ENCODE measurements around the gene CRLF1. TPM values are rescaled to one million over a fixed set of nuclear protein-coding genes. Genes with fewer than 3 reads are reported as not detected.

The CRLF1 gene
- total RNA-seq, 1 experiment from 2014 or later = 0.46 TPM

DNA sequence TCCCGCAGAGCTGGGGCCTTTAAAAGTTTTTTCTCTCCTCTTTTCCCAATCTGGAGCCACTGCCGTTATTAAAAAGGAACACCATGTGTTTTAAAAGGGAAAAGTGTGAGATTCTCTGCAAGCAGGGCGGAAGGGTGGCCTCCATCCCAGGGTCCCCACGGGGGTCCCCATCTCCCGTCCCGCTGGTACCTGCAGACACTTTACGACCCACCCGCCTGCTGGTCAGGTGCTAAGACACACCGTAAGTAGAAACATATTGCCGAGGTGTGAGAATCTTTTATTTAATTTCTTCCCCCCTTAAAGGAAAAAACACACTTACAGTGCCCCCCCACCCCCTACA is 1.8 kb downstream of the CRLF1 start:
- Histone ChIP-seq H3K4me2 (no peak overlapping the region), H3K9me3 (ENCODE audit: insufficient read depth, low read depth) (no peaks in the 10 kb centered on the region), H3F3A (ENCODE audit: insufficient read depth, low read depth) (peaks cover 51% of the 10 kb centered on the region; the same call in 1 of the 2 replicates), H4K20me1 (ENCODE audit: insufficient read depth) (no peaks in the 10 kb centered on the region), H3K4me1 (replicated peaks; ENCODE audit: insufficient read depth) (peaks cover 10% of the 10 kb centered on the region), H3K36me3 (ENCODE audit: low read depth) (no peaks in the 10 kb centered on the region), H2AFZ (no peak overlapping the region), H3K27me3 (ENCODE audit: insufficient read depth, low read depth) (peaks cover 45% of the 10 kb centered on the region), H3K79me2 (ENCODE audit: low read depth) (no peaks in the 10 kb centered on the region), H3K4me3 (no peak overlapping the region), H3K27ac (no peak overlapping the region), H3K9me2 (ENCODE audit: insufficient read depth) (no peaks in the 10 kb centered on the region)
- BruUV-seq (replicated peaks) = no TSS peak
- DNase-seq = no peak
- TF ChIP-seq, protein P1, sequence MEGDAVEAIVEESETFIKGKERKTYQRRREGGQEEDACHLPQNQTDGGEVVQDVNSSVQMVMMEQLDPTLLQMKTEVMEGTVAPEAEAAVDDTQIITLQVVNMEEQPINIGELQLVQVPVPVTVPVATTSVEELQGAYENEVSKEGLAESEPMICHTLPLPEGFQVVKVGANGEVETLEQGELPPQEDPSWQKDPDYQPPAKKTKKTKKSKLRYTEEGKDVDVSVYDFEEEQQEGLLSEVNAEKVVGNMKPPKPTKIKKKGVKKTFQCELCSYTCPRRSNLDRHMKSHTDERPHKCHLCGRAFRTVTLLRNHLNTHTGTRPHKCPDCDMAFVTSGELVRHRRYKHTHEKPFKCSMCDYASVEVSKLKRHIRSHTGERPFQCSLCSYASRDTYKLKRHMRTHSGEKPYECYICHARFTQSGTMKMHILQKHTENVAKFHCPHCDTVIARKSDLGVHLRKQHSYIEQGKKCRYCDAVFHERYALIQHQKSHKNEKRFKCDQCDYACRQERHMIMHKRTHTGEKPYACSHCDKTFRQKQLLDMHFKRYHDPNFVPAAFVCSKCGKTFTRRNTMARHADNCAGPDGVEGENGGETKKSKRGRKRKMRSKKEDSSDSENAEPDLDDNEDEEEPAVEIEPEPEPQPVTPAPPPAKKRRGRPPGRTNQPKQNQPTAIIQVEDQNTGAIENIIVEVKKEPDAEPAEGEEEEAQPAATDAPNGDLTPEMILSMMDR (conservative IDR thresholded peaks at IDR 0.05) = no peak
- TF ChIP-seq EZH2 (IDR thresholded peaks at IDR 0.05; ENCODE audit: low read depth) = no peak
- intact Hi-C loops (cut with micrococcal nuclease; ENCODE audit: unreplicated experiment) = loop anchor here (10.0 kb wide), 1 partner anchor 160 kb away; no protein-coding TSS in a partner anchor
- CTCF ChIA-PET = no interaction called here
- POLR2A ChIA-PET (ENCODE audit: unreplicated experiment) = no interaction called here

DNA sequence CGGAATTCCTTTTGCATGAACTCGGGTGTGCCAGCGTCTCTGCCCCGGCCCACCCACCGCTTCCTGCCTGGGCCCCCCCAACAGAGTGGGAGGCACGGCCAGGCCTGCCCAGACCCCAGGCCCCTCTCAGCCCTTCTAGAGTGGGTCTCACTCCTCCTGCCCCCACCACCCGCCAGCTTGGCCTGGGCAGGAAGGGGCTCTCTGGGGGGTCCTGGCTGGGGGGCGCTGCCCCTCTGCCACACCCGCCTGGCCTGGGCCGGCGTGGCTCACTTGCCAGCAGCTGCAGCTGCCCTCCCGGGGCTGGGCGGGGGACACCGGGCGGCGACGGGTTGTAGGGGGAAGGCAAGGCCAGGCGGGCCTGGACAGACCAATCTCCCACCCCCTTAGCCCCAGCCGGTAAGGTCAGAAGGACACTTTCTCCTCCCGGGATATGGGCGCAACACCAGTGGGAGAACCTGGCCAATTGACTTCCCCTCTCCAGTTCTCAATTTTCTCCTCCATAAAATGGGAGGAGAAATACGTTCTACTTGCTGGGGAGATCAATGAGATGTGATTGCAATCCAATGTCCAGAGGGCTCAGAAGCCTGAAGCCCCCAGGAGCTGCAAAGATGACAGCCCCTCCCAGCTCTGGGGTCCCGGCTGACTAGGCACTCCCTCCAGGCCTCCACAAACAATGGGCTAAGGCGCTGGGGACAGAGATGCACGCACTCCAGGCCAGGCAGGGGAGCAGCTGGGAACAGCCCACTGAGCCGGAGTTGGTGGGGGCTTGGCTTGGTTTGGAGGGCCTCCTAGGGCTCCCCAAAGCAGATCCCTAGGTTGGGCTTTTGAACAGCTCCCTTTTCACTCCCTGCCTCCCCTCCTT is 2.4 kb downstream of the CRLF1 start:
- CTCF ChIA-PET = interaction anchor here (0.6 to 0.7 kb wide), 2 partner anchors 177 to 226 kb away, joined by 3 to 10 read pairs; no protein-coding TSS in a partner anchor

DNA sequence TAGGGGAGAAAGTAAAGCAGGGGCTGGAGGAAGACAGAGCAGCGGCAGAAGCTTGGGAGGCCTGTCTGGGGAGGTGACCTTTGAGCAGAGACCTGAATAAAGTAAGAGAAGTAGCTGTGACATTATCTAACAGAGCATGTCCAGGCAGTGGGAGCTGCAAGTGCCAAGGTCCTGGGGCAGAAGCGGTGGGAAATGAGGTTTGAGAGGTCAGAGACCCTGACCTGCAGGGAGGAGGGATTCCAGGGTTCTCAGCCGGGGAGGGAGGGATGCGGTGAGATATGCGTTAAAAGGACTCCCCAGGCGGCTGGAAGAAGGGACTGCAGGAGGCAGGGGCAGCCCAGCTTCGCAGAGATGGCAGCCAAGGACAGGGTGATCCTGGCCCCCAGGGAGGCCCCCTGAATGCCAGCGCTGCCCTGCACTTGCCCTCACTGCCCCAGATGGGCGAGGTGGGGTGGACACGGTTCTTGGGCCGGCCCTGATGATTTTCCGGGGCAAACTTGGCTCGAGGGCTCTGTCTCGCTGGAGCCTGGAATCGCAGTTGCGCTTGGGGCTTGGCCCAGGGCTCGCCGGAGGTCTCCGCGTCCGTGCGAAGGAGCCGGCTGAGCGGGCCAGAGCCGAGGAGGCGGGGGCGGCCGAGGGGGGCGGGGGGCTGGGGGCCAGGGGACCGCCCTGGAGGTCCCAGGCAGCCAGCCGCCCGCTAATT is 3.2 kb downstream of the CRLF1 start:
- ChIA-PET POLR2A (ENCODE audit: unreplicated experiment) (interaction anchor here (0.6 kb wide), 1 partner anchor 50 kb away, joined by 5 read pairs; no protein-coding TSS in a partner anchor), CTCF (interaction anchor here (0.7 kb wide), 1 partner anchor 227 kb away, joined by 3 read pairs; no protein-coding TSS in a partner anchor)
- H3K36me3 ChIP-seq (ENCODE audit: low read depth) = no peaks in the 10 kb centered on the region
- no peak overlapping the region for H3K4me3 ChIP-seq
- no peak for DNase-seq
- BruUV-seq (replicated peaks) = no TSS peak
- H3K9me3 ChIP-seq (ENCODE audit: insufficient read depth, low read depth) = no peaks in the 10 kb centered on the region
- H3K4me1 ChIP-seq (replicated peaks; ENCODE audit: insufficient read depth) = peaks cover 8% of the 10 kb centered on the region
- H4K20me1 ChIP-seq (ENCODE audit: insufficient read depth) = no peaks in the 10 kb centered on the region
- H3F3A ChIP-seq (ENCODE audit: insufficient read depth, low read depth) = peaks cover 37% of the 10 kb centered on the region; the same call in 1 of the 2 replicates
- H3K4me2 ChIP-seq = no peak overlapping the region
- H3K27ac ChIP-seq = no peak overlapping the region
- H3K79me2 ChIP-seq (ENCODE audit: low read depth) = no peaks in the 10 kb centered on the region
- TF ChIP-seq EZH2 (IDR thresholded peaks at IDR 0.05; ENCODE audit: low read depth) = no peak
- TF ChIP-seq, protein P1 (conservative IDR thresholded peaks at IDR 0.05) = no peak
- H2AFZ ChIP-seq = no peak overlapping the region
- H3K27me3 ChIP-seq (ENCODE audit: insufficient read depth, low read depth) = peaks cover 31% of the 10 kb centered on the region
- H3K9me2 ChIP-seq (ENCODE audit: insufficient read depth) = no peaks in the 10 kb centered on the region
- intact Hi-C loops (cut with micrococcal nuclease; ENCODE audit: unreplicated experiment) = loop anchor here (10.0 kb wide), 1 partner anchor 161 kb away; no protein-coding TSS in a partner anchor

More for the DNA sequence above, 2.4 kb downstream of the CRLF1 start:
- H3K4me3 ChIP-seq = no peak overlapping the region
- POLR2A ChIA-PET (ENCODE audit: unreplicated experiment) = interaction anchor here (0.6 kb wide), 1 partner anchor 51 kb away, joined by 5 read pairs; no protein-coding TSS in a partner anchor
- H3K9me2 ChIP-seq (ENCODE audit: insufficient read depth) = no peaks in the 10 kb centered on the region
- peaks cover 45% of the 10 kb centered on the region; the same call in 1 of the 2 replicates for H3F3A ChIP-seq (ENCODE audit: insufficient read depth, low read depth)
- H3K27me3 ChIP-seq (ENCODE audit: insufficient read depth, low read depth) = peaks cover 39% of the 10 kb centered on the region
- no peaks in the 10 kb centered on the region for H4K20me1 ChIP-seq (ENCODE audit: insufficient read depth)
- H3K36me3 ChIP-seq (ENCODE audit: low read depth) = no peaks in the 10 kb centered on the region
- DNase-seq = no peak
- no peak overlapping the region for H2AFZ ChIP-seq
- no peaks in the 10 kb centered on the region for H3K9me3 ChIP-seq (ENCODE audit: insufficient read depth, low read depth)
- no peaks in the 10 kb centered on the region for H3K79me2 ChIP-seq (ENCODE audit: low read depth)
- BruUV-seq (replicated peaks) = no TSS peak
- H3K27ac ChIP-seq = no peak overlapping the region
- H3K4me1 ChIP-seq (replicated peaks; ENCODE audit: insufficient read depth) = peaks cover 8% of the 10 kb centered on the region
- intact Hi-C loops (cut with micrococcal nuclease; ENCODE audit: unreplicated experiment) = loop anchor here (10.0 kb wide), 1 partner anchor 161 kb away; no protein-coding TSS in a partner anchor
- TF ChIP-seq EZH2 (IDR thresholded peaks at IDR 0.05; ENCODE audit: low read depth) = no peak
- TF ChIP-seq, protein P1 (conservative IDR thresholded peaks at IDR 0.05) = no peak
- no peak overlapping the region for H3K4me2 ChIP-seq

Data from PC-9 (cell line).